Glutamatergic neuron (in vitro differentiated cells): Measurements from ENCODE around the gene MAGT1. TPM values are rescaled to one million over a fixed set of nuclear protein-coding genes. Genes with fewer than 3 reads are reported as not detected.
"Not testable (repeated sequence)": the region's sequence is repeated elsewhere in the genome, so short reads cannot be mapped to it uniquely, and the experiment has no call there.

ENCODE experiments used
- DNase-seq: peaks from one replicate; pipeline ENCODE4 v3.0.0; 2022
- H3K27ac Mint-ChIP-seq: one replicate; pipeline ENCODE4 v1.8.0; 2020; ENCODE audit warnings: mild to moderate bottlenecking, mixed read lengths, inconsistent platforms; ENCODE audit not compliant: unreplicated experiment
- H3K27me3 Mint-ChIP-seq: one replicate; pipeline ENCODE4 v1.8.0; 2020; ENCODE audit warnings: mild to moderate bottlenecking, moderate library complexity, mixed read lengths, inconsistent platforms; ENCODE audit not compliant: unreplicated experiment
- H3K36me3 Mint-ChIP-seq: one replicate; pipeline ENCODE4 v1.8.0; 2020; ENCODE audit warnings: mild to moderate bottlenecking, mixed read lengths, inconsistent platforms; ENCODE audit not compliant: unreplicated experiment
- H3K4me1 Mint-ChIP-seq: one replicate; pipeline ENCODE4 v1.8.0; 2020; ENCODE audit warnings: mild to moderate bottlenecking, low read depth, mixed read lengths, inconsistent platforms; ENCODE audit not compliant: unreplicated experiment
- H3K4me3 Mint-ChIP-seq: one replicate; pipeline ENCODE4 v1.8.0; 2020; ENCODE audit warnings: mild to moderate bottlenecking, mixed read lengths, inconsistent platforms; ENCODE audit not compliant: unreplicated experiment
- H3K9me3 Mint-ChIP-seq: one replicate; pipeline ENCODE4 v1.8.0; 2020; ENCODE audit warnings: mild to moderate bottlenecking, moderate library complexity, mixed read lengths, inconsistent platforms; ENCODE audit not compliant: unreplicated experiment
- long read RNA-seq: library from polyadenylated mRNA; unstranded; transcript quantifications from one replicate; pipeline ENCODE4 v2.0.0, GENCODE V29; 2020; ENCODE audit not compliant: unreplicated experiment
- total RNA-seq: library from RNA; stranded (reverse); fragmentation: NEBNext Ultra II Directional; extraction: Animal tissue kit (Norgen Biotek cat#: 25700); gene quantifications from one replicate; pipeline ENCODE4 v1.2.1, GENCODE V29; 2021; ENCODE audit not compliant: unreplicated experiment
- TF ChIP-seq, protein P1 (sequence below): fragments of 200-600 bp; sonication (generic); IDR thresholded peaks from one replicate; pipeline ENCODE4 v1.5.0; 2021; ENCODE audit not compliant: partially characterized antibody, unreplicated experiment

MAGT1 gene
- total RNA-seq, result 8.6 TPM
- long read RNA-seq, full-length matches to known transcripts, result 1 of 1 reads
- long read RNA-seq, partial matches to known transcripts, result 0 of 1 reads
- long read RNA-seq, other reads (novel, unspliced or antisense), result 0 of 1 reads

GRCh38 chrX:77894921-77895886 lies at the start of gene MAGT1:
MAGT1 (minus strand) TSS chrX:77895435; CDS start chrX:77895410, 25 bp downstream.
- H3K27ac Mint-ChIP-seq, result peak within 1 kb of the TSS; percentile 92
- peak; percentile 81 for DNase-seq
- H3K36me3 Mint-ChIP-seq, result no peaks in the 10 kb centered on the region
- peaks cover 5% of the 10 kb centered on the region for H3K27me3 Mint-ChIP-seq
- H3K9me3 Mint-ChIP-seq, result no peaks in the 10 kb centered on the region
- H3K4me1 Mint-ChIP-seq, result no peaks in the 10 kb centered on the region
- TF ChIP-seq, protein P1, sequence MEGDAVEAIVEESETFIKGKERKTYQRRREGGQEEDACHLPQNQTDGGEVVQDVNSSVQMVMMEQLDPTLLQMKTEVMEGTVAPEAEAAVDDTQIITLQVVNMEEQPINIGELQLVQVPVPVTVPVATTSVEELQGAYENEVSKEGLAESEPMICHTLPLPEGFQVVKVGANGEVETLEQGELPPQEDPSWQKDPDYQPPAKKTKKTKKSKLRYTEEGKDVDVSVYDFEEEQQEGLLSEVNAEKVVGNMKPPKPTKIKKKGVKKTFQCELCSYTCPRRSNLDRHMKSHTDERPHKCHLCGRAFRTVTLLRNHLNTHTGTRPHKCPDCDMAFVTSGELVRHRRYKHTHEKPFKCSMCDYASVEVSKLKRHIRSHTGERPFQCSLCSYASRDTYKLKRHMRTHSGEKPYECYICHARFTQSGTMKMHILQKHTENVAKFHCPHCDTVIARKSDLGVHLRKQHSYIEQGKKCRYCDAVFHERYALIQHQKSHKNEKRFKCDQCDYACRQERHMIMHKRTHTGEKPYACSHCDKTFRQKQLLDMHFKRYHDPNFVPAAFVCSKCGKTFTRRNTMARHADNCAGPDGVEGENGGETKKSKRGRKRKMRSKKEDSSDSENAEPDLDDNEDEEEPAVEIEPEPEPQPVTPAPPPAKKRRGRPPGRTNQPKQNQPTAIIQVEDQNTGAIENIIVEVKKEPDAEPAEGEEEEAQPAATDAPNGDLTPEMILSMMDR, result no peak
- H3K4me3 Mint-ChIP-seq, result peak within 1 kb of the TSS; percentile 93

- not testable (repeated sequence) for H3K4me3 Mint-ChIP-seq, H3K27me3 Mint-ChIP-seq, H3K27ac Mint-ChIP-seq, H3K4me1 Mint-ChIP-seq, H3K36me3 Mint-ChIP-seq, DNase-seq, H3K9me3 Mint-ChIP-seq
Measured at GRCh38 chrX:77945031-77945430, 49.8 kb upstream of the MAGT1 start.

DNA sequence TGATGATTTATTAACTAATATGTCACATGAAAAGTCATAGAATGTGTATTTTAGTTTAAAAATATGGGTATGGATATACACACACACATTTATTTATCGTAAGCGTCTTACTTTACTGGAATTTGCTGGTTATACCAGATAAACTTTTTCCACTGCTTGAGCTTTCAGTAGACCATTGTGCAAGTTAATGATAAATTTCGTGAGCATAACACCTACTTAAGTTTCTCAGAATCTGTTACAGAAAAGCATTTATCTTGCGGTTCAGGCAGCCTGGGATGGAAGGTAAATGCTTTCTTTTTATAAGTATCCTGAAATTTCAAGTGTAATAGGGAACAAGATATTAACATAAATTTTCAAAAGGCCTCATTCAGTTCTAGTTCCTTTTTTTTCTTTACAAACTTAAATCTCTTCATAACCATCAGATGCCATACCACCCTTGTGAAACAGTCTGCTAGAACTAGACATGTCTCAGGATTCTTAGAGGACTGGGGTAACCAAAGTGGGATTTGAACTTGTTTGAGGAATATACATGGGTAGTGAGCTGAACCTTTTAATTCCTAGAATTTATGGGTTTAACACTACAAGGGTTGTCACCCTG lies 42.9 kb upstream of the MAGT1 start:
- no peak overlapping the region for H3K4me3 Mint-ChIP-seq
- H3K27ac Mint-ChIP-seq, result no peak overlapping the region
- H3K27me3 Mint-ChIP-seq, result no peaks in the 10 kb centered on the region
- DNase-seq, result no peak
- TF ChIP-seq, protein P1, result no peak
- no peaks in the 10 kb centered on the region for H3K36me3 Mint-ChIP-seq
- H3K4me1 Mint-ChIP-seq, result no peaks in the 10 kb centered on the region
- H3K9me3 Mint-ChIP-seq, result no peaks in the 10 kb centered on the region

- H3K9me3 Mint-ChIP-seq, result no peaks in the 10 kb centered on the region
- no peaks in the 10 kb centered on the region for H3K36me3 Mint-ChIP-seq
- no peak overlapping the region for H3K4me3 Mint-ChIP-seq
- no peak overlapping the region for H3K27ac Mint-ChIP-seq
- TF ChIP-seq, protein P1, result no peak
- H3K4me1 Mint-ChIP-seq, result no peaks in the 10 kb centered on the region
- DNase-seq, result no peak
- H3K27me3 Mint-ChIP-seq, result no peaks in the 10 kb centered on the region
Measured at GRCh38 chrX:77937291-77937690, 42.1 kb upstream of the MAGT1 start.

GRCh38 chrX:77936299-77936698 lies 41.1 kb upstream of the MAGT1 start:
- H3K9me3 Mint-ChIP-seq, result no peaks in the 10 kb centered on the region
- DNase-seq, result no peak
- TF ChIP-seq, protein P1, result no peak
- H3K36me3 Mint-ChIP-seq, result no peaks in the 10 kb centered on the region
- H3K27ac Mint-ChIP-seq, result no peak overlapping the region
- no peaks in the 10 kb centered on the region for H3K4me1 Mint-ChIP-seq
- H3K27me3 Mint-ChIP-seq, result no peaks in the 10 kb centered on the region
- H3K4me3 Mint-ChIP-seq, result no peak overlapping the region
